HG02642 (cell line): ENCODE data around the gene DAAM2.

Experiments used
- ATAC-seq: cut with Tn5 transposase; IDR thresholded peaks from one replicate; pipeline ENCODE4 v1.9.1; 2021; ENCODE audit warnings: mild to moderate bottlenecking; ENCODE audit not compliant: unreplicated experiment, poor library complexity

The DAAM2 gene

GRCh38 chr6:39903656-39904055 is 111.5 kb downstream of the DAAM2 start:
- no peak for ATAC-seq

DNA sequence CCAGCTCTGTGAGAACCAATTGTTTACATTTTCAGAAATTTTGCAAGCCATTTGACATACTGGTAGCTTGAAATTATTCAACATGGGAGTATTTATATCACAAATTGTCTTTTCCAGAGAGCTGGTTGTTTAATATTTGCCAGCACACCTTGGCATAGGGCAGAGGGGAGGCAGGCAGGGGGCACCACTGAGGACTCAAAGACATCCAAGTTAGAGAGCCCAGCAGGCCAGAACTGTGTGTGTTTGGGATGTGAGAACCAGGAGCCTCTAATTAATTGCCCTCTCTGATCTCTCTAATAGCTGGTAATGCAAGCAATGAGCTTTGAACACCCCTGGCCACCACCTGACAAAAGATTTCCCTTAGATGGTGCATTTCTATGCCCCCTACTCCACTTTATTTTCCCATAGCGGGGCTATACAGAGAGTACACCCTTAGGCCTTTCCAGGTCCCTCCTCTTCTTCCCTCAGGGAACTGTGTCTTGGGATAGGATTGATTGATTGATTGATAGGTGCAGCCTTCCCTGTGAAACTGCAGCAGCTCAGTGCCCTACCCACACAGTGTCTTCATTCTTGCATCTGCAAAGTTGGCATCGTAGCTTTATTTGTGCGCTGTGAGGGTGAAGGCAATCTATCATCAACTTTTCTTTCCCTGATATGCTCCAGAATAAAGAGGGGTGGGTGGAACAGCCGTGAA is 112.9 kb downstream of the DAAM2 start:
- no peak for ATAC-seq

GRCh38 chr6:39905640-39905975 is 113.4 kb downstream of the DAAM2 start:
- no peak for ATAC-seq

DNA sequence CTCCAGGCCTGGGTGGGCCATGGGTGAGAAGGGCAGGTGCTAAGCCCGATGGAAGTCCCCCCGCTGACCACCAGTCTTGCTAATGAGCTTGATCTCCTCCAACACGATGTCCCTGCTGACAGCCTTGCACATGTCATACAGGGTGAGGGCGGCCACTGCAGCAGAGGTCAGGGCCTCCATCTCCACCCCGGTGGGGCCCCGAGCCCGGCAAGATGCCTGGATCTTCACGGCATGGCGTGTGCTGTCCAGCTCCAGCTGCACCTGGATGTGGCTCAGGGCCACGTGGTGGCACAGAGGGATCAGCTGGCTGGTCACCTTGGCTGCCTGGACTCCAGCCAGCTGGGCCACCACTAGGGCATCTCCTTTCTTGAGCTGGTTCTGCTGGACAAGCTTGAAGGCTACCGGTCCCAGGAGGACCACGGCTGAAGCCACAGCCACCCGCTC is 114.2 kb downstream of the DAAM2 start:
- ATAC-seq, result no peak

GRCh38 chr6:39907871-39908575 is 115.8 kb downstream of the DAAM2 start:
- ATAC-seq, result no peak

DNA sequence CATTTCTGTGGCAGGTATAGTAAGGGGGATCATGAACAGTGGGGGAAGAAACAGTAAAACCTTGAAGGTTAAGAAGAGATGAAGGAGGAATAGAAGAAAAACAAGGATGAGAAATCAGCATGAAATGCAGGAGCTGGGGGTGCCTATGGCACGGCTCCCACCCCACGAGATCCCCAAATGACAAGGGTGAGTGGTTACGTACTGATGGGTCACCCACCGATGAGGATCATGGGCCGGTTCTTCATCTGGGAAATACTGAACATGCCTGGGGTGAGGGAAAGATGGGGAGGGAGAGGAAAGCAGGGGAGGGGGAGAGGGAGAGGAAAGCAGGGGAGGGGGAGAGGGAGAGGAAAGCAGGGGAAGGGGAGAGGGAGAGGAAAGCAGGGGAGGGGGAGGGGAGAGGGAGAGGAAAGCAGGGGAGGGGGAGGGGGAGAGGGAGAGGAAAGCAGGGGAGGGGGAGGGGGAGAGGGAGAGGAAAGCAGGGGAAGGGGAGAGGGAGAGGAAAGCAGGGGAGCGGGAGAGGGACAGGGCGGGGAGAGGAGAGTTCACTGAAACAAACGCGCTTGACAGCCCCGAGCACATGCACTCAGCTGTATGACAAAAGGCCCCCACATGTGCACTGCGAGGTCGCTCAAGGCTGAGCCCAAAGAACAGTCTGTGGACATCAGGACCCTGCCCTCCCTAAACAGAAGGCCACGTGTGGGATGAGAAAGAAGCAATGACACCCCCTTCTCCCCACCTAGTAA is 116.8 kb downstream of the DAAM2 start:
- no peak for ATAC-seq

DNA sequence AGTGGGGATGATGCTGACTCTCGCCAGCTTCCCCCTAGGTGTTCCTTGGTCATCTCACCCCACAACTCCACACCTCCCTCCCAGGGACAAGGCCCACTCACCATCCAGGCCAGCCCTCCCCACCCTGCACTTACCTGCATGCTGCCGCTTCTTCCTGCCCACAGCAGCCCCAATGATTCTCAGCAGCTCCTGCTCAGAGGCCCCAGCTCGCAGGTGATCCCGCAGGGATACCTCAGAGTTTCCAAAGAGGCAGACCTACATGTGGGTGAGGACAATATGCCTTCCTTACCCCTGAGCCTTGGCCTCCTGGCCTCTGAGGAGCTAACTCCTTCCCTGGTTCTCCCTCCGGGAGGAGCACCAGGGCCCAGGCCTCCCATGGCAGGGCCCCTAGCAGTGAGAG is 117.5 kb downstream of the DAAM2 start:
- no peak for ATAC-seq

- no peak for ATAC-seq
These were observed 118.0 kb downstream of the DAAM2 start for GRCh38 chr6:39910164-39910563.

- no peak for ATAC-seq
These were observed 118.6 kb downstream of the DAAM2 start for GRCh38 chr6:39910744-39911143.

DNA sequence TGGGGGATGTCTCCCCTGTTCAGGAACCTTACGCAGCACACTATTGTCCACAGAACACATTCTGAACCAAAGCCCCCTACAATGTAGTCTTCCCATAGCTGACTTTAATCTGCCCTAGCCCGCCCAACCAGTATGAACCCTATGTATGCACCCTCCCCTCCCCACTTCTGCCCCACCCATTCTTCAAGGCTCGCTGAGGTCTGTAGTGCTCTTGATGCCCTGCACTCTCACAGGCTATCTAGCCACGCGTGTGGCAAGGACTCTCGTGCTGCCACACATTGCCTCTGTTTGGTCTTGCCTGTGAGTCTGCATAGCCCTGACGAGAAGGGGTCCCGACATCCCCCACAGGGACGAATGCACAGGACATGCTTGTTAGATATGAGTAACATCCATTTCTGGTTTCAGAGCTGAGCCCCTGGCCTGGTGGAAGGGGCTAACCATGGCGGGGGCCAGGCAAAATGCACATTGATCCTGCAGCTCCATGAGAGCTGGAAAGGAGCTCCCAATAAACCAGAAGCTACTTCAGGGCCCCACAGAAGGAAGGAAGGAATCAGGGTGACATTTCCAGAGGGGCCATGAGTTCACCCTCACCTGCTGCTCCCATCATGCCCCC is 119.4 kb downstream of the DAAM2 start:
- ATAC-seq, result no peak

DNA sequence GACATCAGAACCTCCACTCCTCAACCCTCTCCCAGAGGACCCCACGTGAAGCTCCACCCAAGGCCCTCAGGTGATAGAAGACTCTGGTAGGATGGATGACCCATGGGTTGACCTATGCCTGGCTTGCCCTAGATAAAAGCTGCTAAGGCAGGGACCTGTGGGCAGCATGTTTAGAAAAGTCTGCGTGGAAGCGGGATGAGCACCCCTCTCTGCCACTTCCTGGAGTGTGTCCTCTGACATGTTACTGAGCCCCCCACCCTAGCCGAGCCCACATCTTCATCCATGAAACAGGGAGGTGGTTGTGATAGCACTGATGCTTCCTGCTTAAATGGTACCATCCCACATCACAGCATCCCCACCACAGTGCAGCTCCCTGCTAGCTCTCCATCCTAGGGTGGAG is 120.3 kb downstream of the DAAM2 start:
- ATAC-seq, result no peak

GRCh38 chr6:39913391-39913916 is 121.3 kb downstream of the DAAM2 start:
- ATAC-seq, result no peak

DNA sequence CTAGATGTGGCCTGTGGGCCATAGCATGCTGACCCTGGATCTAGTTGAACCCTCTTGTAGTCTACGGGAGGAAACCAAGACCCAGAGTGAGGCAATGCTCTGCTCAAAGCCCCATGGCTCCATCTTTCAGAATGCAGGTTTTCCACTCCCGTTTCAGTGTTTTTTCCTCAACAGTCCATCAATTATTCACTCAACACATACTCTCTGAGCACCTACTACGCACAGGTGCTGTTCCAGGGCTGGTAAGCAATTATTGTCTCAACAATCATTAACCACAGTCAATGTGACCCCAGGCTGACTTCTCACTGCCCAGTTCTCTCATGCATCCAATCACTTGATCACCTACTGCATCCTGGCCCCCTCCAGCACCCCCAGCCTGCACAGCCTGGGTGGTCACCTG is 122.1 kb downstream of the DAAM2 start:
- ATAC-seq, result no peak

DNA sequence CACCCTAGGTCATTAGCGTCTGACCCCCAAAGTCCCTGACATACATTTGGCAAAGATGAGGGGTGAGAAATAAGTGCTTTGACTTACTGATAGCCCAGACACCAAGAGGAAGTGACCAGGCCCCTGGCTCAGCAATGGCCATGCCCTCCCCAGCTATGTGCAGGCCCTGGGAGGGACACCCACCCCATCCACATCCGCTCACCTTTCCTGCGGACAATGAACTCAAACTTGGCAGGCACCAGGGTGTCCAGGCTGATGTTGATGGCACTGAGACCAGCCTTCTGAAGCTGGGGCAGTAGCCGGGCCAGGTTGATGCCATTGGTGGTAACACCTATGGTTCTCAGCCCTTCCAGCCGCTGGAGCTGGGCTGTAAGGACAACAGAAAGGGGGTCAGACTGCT is 123.7 kb downstream of the DAAM2 start:
- ATAC-seq, result no peak

DNA sequence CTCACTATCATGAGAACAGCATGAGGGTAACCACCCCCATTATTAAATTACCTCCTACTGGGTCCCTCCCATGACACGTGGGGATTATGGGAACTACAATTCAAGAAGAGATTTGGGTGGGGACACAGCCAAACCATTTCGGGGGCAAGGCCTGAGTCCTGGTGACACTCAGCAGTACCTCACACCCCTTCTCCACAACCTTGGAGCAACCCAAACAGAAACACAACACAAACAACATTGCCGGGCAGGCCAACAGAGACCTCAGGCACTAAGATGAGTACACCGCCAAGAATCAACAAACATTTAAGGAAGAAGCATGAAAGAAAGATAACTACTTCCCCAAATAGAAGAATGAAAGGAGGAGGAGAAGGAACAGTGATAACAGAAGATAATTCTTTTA is 125.2 kb downstream of the DAAM2 start:
- ATAC-seq, result no peak

- no peak for ATAC-seq
These were observed 125.8 kb downstream of the DAAM2 start for GRCh38 chr6:39917981-39918380.

DNA sequence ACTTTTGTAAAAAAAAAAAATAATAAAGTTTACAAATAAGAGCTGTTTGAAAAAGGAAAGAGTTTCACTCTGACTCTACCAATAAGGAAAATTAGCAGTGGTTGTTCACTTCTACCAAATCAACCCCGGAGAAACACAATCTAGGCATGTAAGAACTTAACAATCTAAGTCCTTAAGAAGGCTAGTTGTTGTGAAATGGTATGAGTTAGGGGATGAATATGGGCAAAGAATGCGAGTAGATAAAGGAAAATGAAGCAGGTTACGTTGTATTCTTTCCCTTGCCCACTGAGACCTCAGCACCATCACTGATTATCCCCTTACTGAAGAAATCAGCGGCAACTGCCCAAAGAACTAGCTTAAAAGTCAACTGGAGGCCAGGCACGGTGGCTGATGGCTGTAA is 126.7 kb downstream of the DAAM2 start:
- ATAC-seq, result no peak

- no peak for ATAC-seq
These were observed 128.0 kb downstream of the DAAM2 start for GRCh38 chr6:39920157-39920556.

GRCh38 chr6:39922821-39923220 is 130.6 kb downstream of the DAAM2 start:
- no peak for ATAC-seq

DNA sequence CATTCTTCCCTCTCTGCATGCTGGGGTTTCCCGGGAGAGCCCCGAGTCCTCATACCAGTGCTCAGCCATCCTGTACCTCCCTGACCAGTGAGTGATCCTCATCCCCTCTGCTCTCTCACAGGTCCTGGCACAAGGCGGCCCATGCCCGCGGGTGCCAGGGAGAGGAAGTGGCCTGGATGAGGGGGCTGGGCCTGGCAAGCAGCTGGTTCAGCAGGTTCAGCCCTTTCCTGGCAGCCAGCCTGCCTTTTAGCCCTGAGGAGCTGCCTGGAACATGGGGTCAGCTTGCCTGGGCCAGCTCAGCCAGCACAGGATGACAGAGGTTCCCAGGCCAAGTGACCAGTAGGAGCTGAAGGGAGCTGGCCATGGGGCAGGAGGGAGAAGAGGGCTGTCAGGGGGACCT is 131.2 kb downstream of the DAAM2 start:
- ATAC-seq, result no peak

- no peak for ATAC-seq
These were observed 131.7 kb downstream of the DAAM2 start for GRCh38 chr6:39923861-39924260.
